SIG-M5 treated with dmso at 0.1 percent for 504 hours (cell line): ENCODE measurements around the gene MN1.

ENCODE experiments used
- DNase-seq: peaks from one replicate; lab custom pipeline; 2025; ENCODE audit not compliant: unreplicated experiment; lab: John Stamatoyannopoulos, UW

MN1 gene

GRCh38 chr22:27800250-27801201 is 1.0 kb downstream of the MN1 start:
- DNase-seq = no peak

- no peak for DNase-seq
Observed at GRCh38 chr22:27799827-27800249, 1.7 kb downstream of the MN1 start.

GRCh38 chr22:27799015-27799826 is 2.3 kb downstream of the MN1 start:
- no peak for DNase-seq

GRCh38 chr22:27798511-27799014 is 3.0 kb downstream of the MN1 start:
- no peak for DNase-seq

- no peak for DNase-seq
Observed at GRCh38 chr22:27797520-27798391, 3.8 kb downstream of the MN1 start.

GRCh38 chr22:27796829-27797519 is 4.6 kb downstream of the MN1 start:
- no peak for DNase-seq

- no peak for DNase-seq
Observed at GRCh38 chr22:27795696-27796517, 5.6 kb downstream of the MN1 start.

- DNase-seq = no peak
Observed at GRCh38 chr22:27795053-27795452, 6.5 kb downstream of the MN1 start.

GRCh38 chr22:27794226-27794625 is 7.3 kb downstream of the MN1 start:
- DNase-seq = no peak

GRCh38 chr22:27793576-27793975 is 8.0 kb downstream of the MN1 start:
- DNase-seq = no peak

GRCh38 chr22:27792452-27793161 is 8.9 kb downstream of the MN1 start:
- no peak for DNase-seq

- no peak for DNase-seq
Observed at GRCh38 chr22:27791859-27792241, 9.7 kb downstream of the MN1 start.

GRCh38 chr22:27791159-27791858 is 10.2 kb downstream of the MN1 start:
- DNase-seq = no peak

GRCh38 chr22:27790376-27791158 is 11.0 kb downstream of the MN1 start:
- DNase-seq = no peak

GRCh38 chr22:27788500-27789288 is 12.9 kb downstream of the MN1 start:
- DNase-seq = no peak

GRCh38 chr22:27786965-27787364 is 14.6 kb downstream of the MN1 start:
- no peak for DNase-seq
